Activated T-cell treated with anti-CD3 and anti-CD28 coated beads for 1 hour (primary cell): ENCODE results near the gene VAV3.
"Not testable (repeated sequence)": the region's sequence is repeated elsewhere in the genome, so short reads cannot be mapped to it uniquely, and the experiment has no call there.

ENCODE experiments used
- DNase-seq: peaks from one replicate; pipeline ENCODE4 v3.0.0-alpha.2; 2020; ENCODE audit warnings: low read depth

VAV3 gene

DNA sequence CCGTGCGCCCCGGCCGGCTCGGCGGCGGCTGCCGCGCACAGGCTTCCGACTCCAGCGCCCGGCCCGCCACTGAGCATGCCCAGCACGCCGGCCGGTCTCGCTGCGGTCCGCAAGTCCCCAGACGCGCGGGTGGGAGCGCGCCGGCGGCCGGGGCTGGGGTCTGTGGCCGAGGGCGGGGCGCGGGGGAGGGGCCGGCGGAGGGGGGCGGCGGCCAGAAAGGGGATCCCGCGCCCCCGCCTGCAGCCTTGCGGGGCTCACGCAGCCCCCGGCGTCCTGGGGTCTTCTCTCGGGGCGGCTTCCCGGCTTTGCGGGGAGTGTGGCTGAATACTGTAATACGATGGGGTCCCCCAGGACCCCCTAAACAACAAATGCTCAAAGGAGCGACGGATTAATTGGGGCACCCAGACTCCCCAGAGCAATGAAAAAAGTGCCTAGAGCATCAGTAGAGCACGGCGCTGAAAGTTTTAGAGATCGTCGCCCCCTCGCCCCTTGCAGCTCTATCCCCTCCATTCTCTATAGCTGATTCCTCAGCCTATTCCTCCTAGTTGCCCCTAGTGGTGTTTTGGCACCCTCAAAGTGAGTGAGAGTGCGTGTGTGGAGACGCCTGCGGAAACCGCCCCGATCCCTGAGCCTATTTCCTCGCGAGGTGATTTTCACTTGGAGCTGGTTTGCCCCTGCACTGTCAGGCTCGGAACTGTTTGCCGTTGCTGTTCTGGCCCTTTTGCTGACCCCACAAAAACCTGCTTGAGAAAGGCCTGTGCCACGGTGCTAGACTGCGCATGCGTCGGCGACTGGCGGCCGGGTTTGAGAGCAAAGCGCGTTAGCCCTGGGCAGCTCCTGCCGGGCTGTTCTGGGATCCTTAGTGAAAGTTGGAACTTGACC lies at the start of gene VAV3:
VAV3 (minus strand) TSS at position 71 of the 882 bp plus-strand sequence. CDS start 311 bp downstream, outside the sequence.
- peak; percentile 47 for DNase-seq

GRCh38 chr1:108012553-108012952 lies 47.6 kb upstream of the VAV3 start:
- no peak for DNase-seq

- no peak for DNase-seq
These were observed 46.3 kb upstream of the VAV3 start for GRCh38 chr1:108011295-108011694.

DNA sequence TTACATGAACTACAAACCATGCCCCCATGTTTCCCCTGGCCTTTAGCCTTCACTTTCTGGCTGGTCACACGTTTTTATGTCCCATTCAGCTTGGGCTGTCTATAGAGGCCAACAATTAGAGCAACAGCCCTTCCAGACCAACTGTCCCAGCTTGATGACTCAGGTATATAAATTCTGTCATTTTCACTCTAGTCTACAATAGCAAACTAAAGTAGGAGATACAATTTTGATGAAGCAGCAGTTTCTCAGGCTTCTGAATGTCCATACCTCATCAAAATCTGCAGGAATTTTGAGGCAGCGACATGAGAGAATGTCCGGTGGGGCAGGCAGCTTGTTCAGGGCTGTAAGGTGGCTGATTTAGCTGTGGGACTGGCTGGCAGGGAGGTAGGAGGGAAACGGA lies 45.6 kb upstream of the VAV3 start:
- no peak for DNase-seq

- no peak for DNase-seq
These were observed 44.7 kb upstream of the VAV3 start for GRCh38 chr1:108009603-108010195.

DNA sequence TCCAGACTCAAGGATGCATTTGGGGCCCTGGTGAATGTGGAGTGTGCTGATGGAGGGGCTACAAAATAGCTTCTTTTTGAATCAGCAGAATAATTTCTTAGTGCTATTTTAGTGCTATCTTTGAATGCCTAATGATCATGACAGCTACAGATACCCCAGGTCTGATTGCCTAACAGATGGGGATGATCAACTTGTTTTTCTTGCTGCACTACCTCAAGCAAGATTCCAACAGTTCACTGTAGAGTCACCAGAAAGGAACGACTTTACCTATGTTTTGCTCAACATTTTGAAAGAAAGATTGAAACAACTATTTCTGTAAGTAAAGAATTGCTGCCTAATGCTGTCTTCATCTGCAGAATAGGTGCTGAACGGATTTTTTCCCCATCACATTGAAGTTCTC lies 42.6 kb upstream of the VAV3 start:
- no peak for DNase-seq

DNA sequence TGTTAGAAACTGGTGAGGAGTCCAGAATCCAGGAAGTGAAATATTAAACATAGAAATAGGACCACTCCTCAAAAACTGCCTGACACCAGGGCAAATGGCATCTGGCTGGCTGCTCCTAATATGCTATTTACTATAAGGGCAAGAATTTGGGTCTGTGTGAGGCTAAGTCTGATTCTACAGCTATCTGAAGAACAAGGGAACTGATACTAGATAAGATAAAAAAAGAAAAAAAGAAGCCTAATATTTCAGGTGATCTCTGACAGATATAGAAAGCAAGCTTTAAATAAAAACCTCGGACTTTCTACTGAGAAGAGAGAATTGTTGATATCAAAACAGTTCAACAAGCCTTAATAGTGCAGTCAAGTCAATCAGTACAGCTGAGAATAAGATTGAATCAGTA lies 42.1 kb upstream of the VAV3 start:
- no peak for DNase-seq

DNA sequence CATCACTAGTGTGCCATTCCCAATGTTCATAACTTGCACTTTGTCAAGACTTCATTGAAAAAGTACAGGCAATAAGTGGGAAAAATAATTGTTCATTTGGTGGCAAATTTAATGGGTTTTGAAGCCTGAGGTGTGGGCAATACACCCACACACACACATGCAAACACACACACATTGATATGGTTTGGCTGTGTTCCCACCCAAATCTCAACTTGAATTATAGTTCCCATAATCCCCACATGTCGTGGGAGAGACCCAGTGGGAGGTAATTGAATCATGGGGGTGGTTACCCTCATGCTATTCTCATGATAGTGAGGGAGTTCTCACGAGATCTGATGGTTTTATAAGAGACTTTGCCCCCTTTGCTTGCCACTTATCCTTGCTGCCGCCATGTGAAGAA lies 39.9 kb upstream of the VAV3 start:
- DNase-seq = not testable (repeated sequence)

GRCh38 chr1:108000620-108001111 lies 35.7 kb upstream of the VAV3 start:
- DNase-seq = no peak

DNA sequence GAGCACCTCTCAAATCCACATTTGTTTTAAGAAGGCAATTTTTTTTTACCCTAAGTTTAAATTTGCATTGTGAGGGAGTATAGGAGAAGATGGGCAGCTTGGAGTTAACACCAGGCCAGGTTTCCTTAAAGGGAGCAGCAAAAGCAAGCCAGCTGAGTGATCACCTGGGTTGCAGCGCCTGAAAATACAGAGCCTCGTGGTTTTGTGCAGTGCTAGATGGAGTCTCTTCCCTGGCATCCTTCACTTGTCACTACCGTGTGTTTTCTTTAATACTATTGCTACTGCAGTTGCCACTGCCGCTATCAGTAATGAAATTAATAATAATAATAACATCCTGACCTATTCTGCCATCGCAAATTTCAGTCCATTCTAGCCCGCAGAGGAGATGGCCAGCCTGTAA lies 35.2 kb upstream of the VAV3 start:
- no peak for DNase-seq

DNA sequence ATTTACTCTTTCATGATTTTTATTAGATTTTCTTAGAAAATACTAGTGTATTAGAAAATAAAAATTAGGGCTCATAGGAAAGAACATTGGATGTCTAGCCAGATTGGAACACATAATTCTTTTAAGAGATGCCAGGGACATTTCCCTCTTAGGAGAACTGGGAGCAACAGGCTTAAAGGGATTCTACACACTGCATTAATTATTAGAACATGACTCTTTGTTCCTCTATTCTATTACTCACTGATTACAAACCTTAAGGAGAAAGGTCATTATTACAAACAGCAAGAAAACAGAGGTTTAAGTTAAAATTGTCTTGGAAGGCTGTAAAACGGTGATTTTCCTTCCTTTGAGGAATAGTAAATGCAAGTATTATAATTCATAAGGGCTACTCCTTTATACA lies 32.9 kb upstream of the VAV3 start:
- DNase-seq = no peak

GRCh38 chr1:107993920-107994319 lies 28.9 kb upstream of the VAV3 start:
- DNase-seq = no peak

- DNase-seq = no peak
These were observed 27.4 kb upstream of the VAV3 start for GRCh38 chr1:107992347-107992746.

GRCh38 chr1:107991371-107992066 lies 26.5 kb upstream of the VAV3 start:
- no peak for DNase-seq

DNA sequence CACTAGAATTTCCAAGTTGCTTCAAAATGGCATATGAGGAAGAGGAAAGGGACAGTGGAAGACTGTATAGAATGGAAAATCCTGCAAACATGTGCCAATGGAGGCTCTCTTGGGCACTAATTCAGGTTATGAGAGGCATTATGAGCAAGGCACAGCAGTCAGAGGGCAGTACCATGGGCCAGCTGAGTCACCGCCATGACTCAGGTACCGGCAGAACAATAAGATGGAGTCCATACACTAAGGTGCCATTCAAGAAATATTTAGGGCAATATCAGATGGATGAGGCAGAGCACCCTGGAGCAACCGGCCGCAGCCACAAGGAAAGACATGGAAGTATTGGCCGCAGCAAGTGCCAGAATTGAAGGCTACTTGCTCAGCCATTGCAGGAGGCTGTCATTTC lies 25.6 kb upstream of the VAV3 start:
- DNase-seq = no peak

DNA sequence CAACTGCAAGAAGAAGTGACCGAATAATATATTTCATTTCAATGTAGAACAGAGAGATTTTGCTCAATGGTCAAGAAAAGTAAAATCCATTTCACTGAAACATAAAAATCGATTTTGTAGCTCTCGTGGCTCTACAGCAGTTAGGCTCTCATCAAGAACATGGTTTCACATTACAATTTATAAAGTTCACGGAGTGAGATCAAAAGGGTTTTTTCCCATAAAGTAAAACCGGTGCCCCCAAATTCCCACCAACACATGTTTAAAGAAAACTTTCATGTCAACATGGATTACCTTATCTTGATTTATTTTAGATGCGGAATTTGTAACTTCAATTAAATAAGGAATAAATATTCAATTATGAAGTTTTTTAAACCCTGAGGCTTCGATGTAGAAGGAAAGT lies 16.3 kb upstream of the VAV3 start:
- no peak for DNase-seq

DNA sequence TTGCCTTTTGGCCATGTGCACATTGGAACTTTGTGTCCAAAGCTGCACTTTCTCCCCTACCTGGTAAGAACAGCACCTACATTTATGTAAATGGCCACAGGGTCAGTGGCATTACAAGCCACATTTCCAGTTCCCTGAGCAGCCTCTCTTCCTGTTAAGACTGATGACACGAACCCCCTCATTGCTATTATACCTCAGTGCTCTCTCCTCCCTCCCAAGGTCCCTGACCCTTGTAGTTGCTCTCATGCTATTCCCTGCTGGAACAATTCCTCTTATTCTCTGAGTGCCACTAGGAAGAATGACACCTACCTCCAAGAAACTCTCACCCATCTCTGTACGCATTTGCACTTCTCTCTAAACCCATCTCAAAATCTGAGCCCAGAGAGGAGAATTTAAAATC lies 14.9 kb upstream of the VAV3 start:
- no peak for DNase-seq

DNA sequence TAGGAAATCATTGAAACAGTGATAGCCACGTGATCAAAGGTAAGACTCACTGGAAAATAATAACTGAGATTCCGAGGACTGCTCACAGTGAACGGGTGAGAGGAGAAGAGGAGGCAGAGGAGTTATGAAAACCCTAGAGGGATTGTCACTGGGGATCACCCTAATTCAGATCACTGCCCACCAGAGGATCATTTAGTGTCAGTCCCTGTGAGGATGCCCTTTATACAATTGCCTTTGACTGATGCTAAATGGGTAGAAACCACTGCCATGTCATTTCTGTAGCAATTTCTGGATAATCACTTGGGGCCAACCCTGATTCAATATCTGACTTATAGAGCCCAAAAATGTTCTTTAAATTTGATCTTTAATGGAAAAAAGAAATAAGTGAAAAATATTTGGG lies 14.1 kb upstream of the VAV3 start:
- DNase-seq = no peak

DNA sequence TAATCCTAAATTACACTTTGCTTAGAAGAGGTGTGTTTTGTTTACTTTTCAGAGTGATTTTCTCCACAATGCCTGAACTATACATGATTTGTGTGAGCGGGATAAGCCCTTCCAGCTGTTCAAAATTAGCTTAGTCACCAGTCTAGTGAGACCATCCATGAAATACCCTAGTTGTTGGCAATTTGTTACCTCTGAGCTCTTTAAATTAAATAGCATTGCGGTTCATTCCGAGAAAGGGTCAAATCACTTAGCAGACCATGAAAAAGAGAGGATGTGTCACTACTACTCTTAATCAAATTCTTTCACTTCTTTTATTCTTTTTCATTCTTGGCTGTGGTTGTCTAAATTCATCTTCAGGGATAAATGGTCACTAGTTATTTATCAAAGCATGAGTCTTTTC lies 11.9 kb upstream of the VAV3 start:
- no peak for DNase-seq

DNA sequence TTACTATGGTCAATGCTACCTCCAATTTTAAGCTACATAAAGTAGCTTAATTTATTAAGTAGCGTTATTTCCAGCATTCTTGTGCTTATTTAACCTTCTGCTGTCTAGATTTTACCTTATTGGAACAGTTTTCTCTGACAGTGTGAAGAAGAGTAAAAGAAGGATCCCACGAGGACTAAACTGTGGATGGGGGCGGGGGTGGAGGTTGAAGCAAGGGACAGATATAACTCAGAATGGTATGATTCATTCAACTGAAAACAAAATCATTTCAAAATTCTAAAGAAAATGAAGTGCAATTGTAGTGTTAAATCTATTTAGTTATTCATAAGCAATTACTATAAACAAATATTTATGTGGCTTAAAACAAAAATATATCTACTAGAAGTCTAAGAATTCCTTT lies 11.5 kb upstream of the VAV3 start:
- no peak for DNase-seq

DNA sequence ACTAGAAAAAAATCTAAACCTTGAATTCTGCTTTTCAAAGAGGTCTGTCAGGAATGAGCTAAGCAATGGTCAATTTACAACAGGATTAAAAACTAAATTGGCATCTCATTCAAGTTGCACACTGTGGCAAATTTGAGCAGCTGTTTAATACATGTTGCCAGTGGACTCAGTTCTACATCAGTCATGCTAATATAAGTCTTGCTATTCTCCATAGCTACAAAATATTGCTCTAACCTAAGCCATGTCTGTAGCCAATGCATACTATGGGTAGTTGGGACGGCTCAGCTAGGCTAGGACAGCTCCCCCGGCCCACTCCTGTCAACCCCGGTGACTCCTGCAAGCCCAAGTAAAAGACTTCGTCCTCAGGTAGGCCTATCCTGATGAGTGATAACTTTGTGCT lies 10.9 kb upstream of the VAV3 start:
- DNase-seq = no peak

DNA sequence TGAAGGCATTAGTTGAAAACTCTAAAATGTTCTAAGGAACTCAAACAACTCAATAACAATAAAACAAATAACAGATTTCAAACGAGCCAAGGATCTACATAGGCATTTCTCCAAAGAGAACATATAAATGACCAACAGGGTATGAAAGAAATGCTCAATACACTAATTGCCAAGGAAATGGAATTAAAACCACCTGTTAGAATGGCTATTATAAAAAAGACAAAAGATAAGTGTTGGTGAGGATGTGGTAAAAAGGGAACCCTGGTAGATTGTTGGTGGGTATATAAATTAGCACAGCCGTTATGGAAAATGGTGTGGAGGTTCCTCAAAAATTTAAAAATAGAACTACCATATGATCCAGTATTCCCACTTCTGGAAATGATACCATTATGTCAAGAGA lies 9.1 kb upstream of the VAV3 start:
- DNase-seq = no peak
